ENCODE measurements around the gene ATP11A.

Gene ATP11A

DNA sequence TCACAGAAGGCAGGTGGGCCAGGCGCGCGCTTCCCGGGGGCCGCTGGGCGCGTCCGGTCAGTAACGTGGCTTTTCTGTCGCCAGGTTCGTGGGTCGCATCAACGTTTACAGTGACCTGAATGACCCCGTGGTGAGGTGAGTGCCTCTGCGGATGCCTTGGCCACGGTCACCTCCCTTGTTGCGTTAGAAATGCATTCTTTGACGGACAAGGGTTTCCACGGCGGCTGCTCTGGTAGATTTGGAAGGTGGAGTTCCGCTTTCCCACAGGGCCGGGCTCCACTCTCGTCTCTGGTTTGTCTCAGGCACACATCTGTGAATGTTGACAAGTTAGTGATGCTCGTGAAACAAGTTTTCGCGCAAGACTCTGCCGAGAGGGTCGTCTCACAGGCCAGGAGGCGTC, 130.0 kb downstream of the ATP11A start:
- no peak for DNase-seq (ENCODE audit: low spot score)

GRCh38 chr13:112820318-112820717, 130.5 kb downstream of the ATP11A start:
- no peak for DNase-seq (ENCODE audit: low spot score)

DNA sequence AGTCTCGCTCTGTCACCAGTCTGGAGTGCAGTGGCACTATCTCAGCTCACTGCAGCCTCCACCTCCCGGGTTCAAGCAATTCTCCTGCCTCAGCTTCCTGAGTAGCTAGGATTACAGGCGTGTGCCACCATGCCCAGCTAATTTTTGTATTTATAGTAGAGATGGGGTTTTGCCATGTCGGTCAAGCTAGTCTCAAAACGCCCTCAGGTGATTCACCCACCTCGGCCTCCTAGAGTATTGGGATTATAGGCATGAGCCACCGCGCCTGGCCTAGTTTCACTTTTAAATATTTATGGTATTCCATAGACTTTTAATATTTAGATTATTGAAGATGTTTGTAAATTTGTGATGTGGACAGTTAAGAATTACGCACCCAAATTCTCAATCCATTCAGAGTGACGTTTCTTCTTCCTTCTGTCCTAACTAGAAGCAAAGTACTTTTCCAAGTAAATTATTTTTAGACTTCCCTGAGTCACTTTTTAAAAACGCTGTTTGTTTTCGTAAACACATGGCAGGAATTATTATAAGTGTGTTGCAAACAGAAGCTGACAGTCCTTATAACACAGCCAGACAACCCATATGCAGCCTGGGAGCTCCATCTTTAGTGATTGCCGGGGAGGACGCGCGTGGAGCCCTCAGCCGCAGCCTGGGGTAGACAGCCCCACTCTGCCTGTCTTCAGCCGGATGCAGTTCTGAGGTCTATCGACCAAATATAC, 131.7 kb downstream of the ATP11A start:
- DNase-seq (ENCODE audit: low spot score): no peak

DNA sequence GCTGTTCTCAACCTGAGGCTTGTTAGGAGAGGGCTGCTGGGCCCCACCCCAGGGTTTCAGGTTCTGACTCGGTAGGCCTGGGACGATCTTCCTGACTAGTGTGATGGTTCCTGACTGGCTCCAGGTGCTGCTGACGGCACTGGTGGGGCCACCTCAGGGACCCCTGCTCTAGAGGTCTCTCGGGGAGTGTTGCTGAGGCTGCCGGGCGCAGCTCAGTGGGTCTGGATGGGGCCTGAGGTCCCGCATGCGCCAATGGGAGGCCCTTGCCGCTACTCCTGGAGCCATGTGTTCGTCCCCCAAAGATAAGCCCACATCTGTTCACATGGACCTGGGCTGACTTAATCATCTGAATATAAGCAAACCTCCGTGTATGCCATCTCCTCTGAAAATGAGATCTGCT, 133.0 kb downstream of the ATP11A start:
- DNase-seq (ENCODE audit: low spot score): no peak

GRCh38 chr13:112824429-112824828, 134.6 kb downstream of the ATP11A start:
- DNase-seq (ENCODE audit: low spot score): no peak

DNA sequence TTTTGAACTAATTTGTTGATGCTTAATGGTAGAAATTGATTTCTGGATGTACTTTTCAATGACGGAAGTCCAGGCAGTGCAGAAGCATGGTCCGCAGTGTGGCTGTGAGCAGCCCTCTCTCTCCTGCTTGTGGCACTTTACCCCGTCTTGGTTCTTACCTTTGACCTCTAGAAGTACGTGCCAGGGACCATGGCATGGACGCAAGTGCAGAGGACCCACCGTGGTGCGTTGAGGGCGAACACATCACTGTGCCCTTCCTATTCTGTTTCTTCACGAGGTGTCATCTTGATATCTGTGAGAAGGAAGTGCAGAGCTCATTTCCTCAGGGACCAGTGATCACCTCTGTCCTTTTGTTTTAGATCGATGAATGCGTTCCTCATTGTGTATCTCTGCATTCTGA, 135.2 kb downstream of the ATP11A start:
- DNase-seq (ENCODE audit: low spot score): no peak

- DNase-seq (ENCODE audit: low spot score): no peak
Observed at GRCh38 chr13:112825875-112826274, 136.0 kb downstream of the ATP11A start.

DNA sequence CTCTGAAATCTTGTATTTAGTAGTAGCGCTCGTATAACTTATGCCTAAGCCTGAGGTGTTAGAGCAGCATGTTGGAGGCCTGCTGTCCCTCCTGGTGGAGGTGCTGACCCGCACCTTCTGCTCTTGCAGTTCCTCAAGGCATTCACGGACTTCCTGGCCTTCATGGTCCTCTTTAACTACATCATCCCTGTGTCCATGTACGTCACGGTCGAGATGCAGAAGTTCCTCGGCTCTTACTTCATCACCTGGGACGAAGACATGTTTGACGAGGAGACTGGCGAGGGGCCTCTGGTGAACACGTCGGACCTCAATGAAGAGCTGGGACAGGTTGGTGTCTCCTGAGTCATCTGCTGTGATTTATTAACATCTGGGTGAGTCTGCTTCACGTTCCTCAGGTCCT, 136.7 kb downstream of the ATP11A start:
- no peak for DNase-seq (ENCODE audit: low spot score)

DNA sequence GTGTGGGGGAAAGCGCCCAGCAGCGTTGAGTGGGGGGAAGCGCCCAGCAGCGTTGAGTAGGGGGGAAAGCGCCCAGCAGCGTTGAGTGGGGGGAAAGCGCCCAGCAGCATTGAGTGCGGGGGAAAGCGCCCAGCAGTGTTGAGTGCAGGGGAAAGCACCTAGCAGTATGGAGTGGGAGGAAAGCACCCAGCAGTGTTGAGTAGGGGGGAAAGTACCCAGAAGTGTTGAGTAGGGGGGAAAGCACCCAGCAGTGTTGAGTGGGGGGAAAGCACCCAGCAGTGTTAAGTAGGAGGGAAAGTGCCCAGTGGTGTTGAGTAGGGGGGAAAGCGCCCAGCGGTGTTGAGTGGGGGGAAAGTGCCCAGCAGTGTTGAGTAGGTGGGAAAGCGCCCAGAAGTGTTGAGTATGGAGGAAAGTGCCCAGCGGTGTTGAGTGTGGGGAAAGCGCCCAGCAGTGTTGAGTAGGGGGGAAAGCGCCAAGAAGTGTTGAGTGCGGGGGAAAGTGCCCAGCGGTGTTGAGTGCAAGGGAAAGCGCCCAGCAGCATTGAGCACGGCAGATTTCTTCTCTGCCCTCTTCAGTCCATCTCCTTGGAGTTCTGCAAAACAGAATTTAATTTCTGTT, 138.4 kb downstream of the ATP11A start:
- DNase-seq (ENCODE audit: low spot score): no peak

GRCh38 chr13:112828756-112829155, 138.9 kb downstream of the ATP11A start:
- no peak for DNase-seq (ENCODE audit: low spot score)

GRCh38 chr13:112831196-112831595, 141.4 kb downstream of the ATP11A start:
- no peak for DNase-seq (ENCODE audit: low spot score)

- no peak for DNase-seq (ENCODE audit: low spot score)
Observed at GRCh38 chr13:112831801-112832200, 142.0 kb downstream of the ATP11A start.

DNA sequence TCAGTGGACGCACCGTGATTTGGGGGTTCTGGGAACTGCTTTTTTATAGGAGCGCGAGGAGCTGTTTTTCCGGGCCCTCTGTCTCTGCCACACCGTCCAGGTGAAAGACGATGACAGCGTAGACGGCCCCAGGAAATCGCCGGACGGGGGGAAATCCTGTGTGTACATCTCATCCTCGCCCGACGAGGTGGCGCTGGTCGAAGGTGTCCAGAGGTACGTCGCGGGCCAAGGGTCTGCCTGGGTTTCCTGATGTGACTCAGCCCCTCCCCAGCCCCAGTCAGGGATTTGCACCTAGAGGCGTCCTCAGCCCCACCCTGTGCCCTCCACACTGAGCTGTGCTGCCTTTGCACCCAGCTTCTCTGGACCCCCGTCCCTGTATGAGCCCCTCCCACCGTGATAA, 143.0 kb downstream of the ATP11A start:
- no peak for DNase-seq (ENCODE audit: low spot score)

DNA sequence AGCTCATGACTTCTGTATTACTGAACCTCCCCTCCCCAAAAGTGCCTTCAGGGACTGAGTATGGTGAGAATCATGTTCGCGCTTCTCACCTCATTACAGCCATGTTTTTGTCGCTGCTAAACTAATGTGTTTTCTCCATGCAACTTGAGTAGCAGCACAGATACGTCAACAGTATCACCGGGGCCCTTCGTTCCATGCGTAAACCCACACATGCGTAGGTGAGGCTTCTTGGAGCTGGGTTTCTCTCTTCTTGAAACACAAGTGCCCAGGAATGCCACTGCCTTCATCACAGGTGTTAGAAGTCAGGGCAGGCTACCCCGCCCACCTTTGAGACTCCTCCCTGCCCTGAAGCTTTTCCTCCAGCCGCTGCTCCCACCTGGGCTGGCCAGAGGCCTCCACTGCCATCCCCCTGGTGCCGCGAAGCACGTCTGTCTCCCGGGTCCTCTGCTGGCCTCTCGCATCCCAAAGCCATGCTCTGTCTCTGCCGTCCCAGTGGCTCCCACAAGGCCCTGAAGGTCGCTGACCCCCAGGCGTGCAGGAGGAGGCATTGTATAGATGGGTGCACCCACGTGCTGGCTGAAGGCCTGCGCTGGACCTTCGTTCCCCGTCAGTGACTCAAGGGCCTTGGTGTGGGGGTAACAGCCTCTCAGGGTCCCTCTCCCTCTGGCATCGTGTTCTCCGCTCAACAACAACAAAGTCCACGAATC, 143.9 kb downstream of the ATP11A start:
- no peak for DNase-seq (ENCODE audit: low spot score)

DNA sequence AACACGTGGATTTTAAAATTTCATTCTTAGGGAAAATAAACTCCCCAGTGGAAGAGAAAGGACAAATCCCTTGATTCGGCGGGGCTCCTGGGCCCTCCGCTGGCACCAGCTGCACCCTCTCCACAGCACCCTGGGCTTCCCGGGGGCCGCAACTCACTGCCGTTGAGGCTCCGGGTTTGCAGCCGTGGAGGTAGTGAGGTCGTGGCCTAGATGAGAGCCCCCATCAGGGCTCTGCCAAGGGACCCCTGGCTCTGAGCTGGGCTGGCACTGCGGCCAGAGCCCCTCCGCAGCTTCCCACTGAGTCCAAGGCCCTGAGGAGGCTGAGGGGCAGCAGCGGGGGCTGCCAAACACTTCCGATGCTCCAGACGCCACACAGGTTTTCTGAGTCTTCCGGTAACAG, 145.5 kb downstream of the ATP11A start:
- DNase-seq (ENCODE audit: low spot score): no peak

GRCh38 chr13:112835796-112836195, 146.0 kb downstream of the ATP11A start:
- DNase-seq (ENCODE audit: low spot score): no peak

- DNase-seq (ENCODE audit: low spot score): no peak
Observed at GRCh38 chr13:112836940-112837339, 147.1 kb downstream of the ATP11A start.

DNA sequence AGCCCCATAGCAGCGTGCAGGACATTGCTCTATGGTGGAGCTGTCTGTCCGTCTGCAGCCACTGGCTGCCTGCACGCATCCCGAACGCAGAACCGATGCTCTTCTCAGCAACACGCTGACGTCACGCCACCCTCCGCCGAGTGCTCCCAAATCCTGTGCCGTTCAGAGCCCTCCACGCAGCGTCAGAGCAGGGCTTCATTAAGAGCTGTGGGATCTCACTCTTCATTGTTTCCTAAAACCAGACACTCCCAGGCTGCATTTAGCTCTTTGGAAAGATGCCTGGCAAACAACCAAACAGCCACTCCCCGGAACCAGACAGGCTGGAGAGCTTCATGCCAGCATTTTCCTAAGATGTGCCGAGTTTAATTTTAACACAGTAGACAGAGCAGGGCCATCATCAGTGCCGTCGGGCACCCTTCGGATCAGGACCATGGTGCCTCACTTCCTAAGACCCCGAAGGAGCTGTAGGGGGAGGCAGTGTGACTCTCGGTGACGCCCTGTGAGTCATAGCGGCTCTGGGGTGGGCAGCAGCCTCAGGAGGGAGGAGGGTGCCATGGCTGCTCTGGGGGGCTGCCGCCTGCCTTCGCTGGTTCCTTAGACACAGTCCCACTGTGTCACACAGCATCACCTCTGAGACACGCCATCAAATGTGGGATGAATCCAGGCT, 147.7 kb downstream of the ATP11A start:
- DNase-seq (ENCODE audit: low spot score): no peak

DNA sequence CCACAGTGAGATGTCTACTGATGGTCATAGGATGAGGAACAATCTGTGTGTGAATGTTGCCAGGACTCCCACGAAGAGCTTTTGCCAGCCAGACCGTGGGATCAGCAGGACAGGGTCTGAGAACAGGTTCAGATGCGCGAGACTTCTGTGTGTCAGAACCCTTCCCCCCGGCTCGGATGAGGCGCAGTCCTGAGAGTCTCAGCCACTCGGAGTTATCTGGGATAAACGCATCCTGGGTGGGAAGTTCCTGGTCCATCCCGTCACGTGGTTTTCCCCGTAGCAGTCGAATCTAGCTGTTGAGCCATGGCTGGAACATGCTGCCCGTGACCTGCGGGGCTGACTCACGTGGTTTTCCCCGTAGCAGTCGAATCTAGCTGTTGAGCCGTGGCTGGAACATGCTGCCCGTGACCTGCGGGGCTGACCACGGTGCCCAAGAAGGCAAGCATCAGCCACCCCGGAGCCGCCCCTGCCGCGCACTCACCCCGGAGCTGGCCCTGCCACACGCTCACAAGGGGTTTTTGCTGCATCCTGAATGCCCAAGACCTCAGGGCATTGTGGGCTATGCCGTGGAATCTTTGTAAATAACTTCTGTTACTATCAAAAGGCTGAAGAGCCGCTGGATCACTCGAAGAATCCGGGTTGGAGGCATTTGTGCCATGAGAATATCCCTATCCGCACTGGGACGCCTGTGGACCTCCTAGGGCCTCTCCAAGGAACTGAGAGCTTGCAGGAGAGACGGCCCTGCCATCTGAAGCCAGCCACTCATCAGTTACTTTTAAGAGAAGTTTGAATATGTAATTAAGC, 148.4 kb downstream of the ATP11A start:
- no peak for DNase-seq (ENCODE audit: low spot score)

DNA sequence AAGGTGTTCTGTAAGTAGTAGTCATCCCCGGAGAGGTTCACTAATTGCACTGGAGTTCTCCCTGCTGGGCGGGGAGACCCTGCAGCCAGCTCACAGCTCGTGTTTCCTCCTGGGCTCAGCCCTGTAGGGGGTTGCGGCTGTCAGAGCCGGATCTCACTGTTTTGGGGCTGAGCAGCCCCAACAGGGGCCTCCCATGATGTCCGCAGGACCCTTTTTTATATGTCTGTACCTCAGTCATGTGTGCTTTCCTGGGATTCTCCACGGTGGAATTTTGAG, 148.9 kb downstream of the ATP11A start:
- DNase-seq (ENCODE audit: low spot score): no peak

DNA sequence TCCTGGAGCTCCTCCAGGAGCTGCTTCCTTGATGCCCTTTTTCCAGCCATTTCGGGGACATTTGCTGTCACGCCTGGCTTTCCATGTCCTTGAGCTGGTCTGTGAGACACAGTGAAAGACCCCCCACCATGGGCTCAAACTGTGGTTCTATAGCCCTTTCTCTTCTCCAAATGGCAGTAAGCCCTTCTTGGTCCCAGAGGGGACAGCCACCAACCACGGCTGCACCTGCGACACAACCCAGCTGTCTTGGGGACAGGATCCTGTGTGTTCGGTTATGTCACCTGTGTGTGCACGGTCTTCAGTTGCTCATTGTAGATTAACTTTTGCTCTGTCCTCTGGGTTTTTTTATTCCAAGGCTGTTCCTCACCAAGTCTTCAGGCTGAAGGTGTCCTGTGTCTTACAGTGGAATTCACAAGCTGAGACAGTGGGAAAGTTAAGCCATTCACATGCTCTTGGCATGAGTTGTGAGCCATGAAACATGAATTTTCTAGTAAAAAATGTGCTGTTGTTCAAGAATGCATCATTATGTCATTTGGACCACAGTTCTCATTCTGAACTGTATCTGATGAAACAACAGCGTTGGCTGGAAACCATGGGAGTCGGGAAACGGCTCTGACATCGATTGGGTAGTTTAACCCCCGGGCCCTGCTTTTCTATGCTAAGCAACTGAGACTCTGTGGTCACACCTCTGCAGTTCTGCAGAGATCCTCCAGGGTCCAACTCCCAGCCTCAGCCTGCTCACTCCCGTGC, 149.7 kb downstream of the ATP11A start:
- peak; percentile 30 for DNase-seq (ENCODE audit: low spot score)

Data from hepatic stellate cell (primary cell).